ENCODE measurements around the gene SLC12A3.

The SLC12A3 gene

GRCh38 chr16:56860226-56861020 is 4.6 kb upstream of the SLC12A3 start:
- Histone ChIP-seq H3K4me3 (ENCODE audit: low read depth in 1 of 2, low read length in 1 of 2) (peak overlapping the region; percentile 12 to 36), H3K9me3 (no peaks in the 10 kb centered on the region), H3K36me3 (no peaks in the 10 kb centered on the region), H3K4me1 (ENCODE audit: control insufficient read depth in 1 of 2, insufficient read depth in 1 of 2, low read depth in 1 of 2, low read length in 1 of 2) (peaks cover 63 to 71% of the 10 kb centered on the region in 2 experiments), H3K27ac (peak overlapping the region; percentile 84), H3K27me3 (no peaks in the 10 kb centered on the region)
- TF ChIP-seq, protein P1, sequence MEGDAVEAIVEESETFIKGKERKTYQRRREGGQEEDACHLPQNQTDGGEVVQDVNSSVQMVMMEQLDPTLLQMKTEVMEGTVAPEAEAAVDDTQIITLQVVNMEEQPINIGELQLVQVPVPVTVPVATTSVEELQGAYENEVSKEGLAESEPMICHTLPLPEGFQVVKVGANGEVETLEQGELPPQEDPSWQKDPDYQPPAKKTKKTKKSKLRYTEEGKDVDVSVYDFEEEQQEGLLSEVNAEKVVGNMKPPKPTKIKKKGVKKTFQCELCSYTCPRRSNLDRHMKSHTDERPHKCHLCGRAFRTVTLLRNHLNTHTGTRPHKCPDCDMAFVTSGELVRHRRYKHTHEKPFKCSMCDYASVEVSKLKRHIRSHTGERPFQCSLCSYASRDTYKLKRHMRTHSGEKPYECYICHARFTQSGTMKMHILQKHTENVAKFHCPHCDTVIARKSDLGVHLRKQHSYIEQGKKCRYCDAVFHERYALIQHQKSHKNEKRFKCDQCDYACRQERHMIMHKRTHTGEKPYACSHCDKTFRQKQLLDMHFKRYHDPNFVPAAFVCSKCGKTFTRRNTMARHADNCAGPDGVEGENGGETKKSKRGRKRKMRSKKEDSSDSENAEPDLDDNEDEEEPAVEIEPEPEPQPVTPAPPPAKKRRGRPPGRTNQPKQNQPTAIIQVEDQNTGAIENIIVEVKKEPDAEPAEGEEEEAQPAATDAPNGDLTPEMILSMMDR (IDR thresholded peaks at IDR 0.05), result no peak

- H3K36me3 ChIP-seq, result no peaks in the 10 kb centered on the region
- H3K27ac ChIP-seq, result peak overlapping the region; percentile 84
- peaks cover 63 to 71% of the 10 kb centered on the region in 2 experiments for H3K4me1 ChIP-seq (ENCODE audit: control insufficient read depth in 1 of 2, insufficient read depth in 1 of 2, low read depth in 1 of 2, low read length in 1 of 2)
- H3K9me3 ChIP-seq, result no peaks in the 10 kb centered on the region
- H3K27me3 ChIP-seq, result no peaks in the 10 kb centered on the region
- no peak overlapping the region for H3K4me3 ChIP-seq (ENCODE audit: low read depth in 1 of 2, low read length in 1 of 2)
- TF ChIP-seq, protein P1 (IDR thresholded peaks at IDR 0.05), result no peak
These were observed 3.9 kb upstream of the SLC12A3 start for GRCh38 chr16:56861092-56861610.

- Histone ChIP-seq H3K27me3 (no peaks in the 10 kb centered on the region), H3K27ac (peak overlapping the region; percentile 84), H3K36me3 (no peaks in the 10 kb centered on the region), H3K9me3 (no peaks in the 10 kb centered on the region), H3K4me1 (ENCODE audit: control insufficient read depth in 1 of 2, insufficient read depth in 1 of 2, low read depth in 1 of 2, low read length in 1 of 2) (peaks cover 63 to 71% of the 10 kb centered on the region in 2 experiments), H3K4me3 (ENCODE audit: low read depth in 1 of 2, low read length in 1 of 2) (no peak overlapping the region)
- TF ChIP-seq, protein P1 (IDR thresholded peaks at IDR 0.05), result no peak
These were observed 3.3 kb upstream of the SLC12A3 start for GRCh38 chr16:56861756-56862155.

DNA sequence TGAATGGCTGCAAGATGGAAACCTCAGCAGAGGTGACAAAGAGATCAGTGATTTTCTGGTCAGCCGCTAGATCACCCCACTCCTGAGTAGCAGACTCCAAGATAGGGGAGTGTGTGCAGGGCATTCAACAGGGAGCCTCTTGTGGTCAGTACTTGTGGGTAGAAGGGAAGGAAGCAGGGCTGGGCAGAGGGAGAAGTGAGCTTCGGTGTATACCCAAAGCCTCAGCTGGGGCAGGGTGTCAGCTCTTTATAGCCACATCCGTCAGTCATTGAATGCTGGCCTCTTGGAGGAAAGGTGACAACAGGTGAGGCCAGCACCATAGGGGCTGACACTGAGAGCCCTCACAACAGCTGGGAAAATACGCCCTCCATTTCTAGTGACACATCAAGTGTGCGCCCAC is 2.2 kb upstream of the SLC12A3 start:
- TF ChIP-seq, protein P1 (IDR thresholded peaks at IDR 0.05), result no peak
- H3K4me3 ChIP-seq (ENCODE audit: low read depth in 1 of 2, low read length in 1 of 2), result peak overlapping the region in 1 of 2 experiments; percentile 21
- peaks cover 61 to 62% of the 10 kb centered on the region in 2 experiments for H3K4me1 ChIP-seq (ENCODE audit: control insufficient read depth in 1 of 2, insufficient read depth in 1 of 2, low read depth in 1 of 2, low read length in 1 of 2)
- H3K27me3 ChIP-seq, result no peaks in the 10 kb centered on the region
- peak overlapping the region; percentile 84 for H3K27ac ChIP-seq
- H3K36me3 ChIP-seq, result no peaks in the 10 kb centered on the region
- H3K9me3 ChIP-seq, result no peaks in the 10 kb centered on the region

- Histone ChIP-seq H3K36me3 (no peaks in the 10 kb centered on the region), H3K9me3 (no peaks in the 10 kb centered on the region), H3K4me1 (ENCODE audit: control insufficient read depth in 1 of 2, insufficient read depth in 1 of 2, low read depth in 1 of 2, low read length in 1 of 2) (peaks cover 34 to 36% of the 10 kb centered on the region in 2 experiments), H3K27ac (no peak overlapping the region), H3K4me3 (ENCODE audit: low read depth in 1 of 2, low read length in 1 of 2) (no peak overlapping the region), H3K27me3 (no peaks in the 10 kb centered on the region)
- TF ChIP-seq, protein P1 (IDR thresholded peaks at IDR 0.05), result no peak
These were observed 521 bp downstream of the SLC12A3 start for GRCh38 chr16:56865394-56866062.

All from neutrophil (primary cell).